Prostate gland (tissue), 2 donors: ENCODE measurements around the gene NPHS1. TPM values are rescaled to one million over a fixed set of nuclear protein-coding genes. Genes with fewer than 3 reads are reported as not detected.

Experiments used
- DNase-seq: peaks from one replicate; pipeline ENCODE4 v3.0.0-alpha.2; 2019; ENCODE audit warnings: low spot score
- H3K27ac ChIP-seq, 2 donors: fragments of 200-600 bp; sonication (generic); 2 replicates each; pipeline ENCODE4 v1.5.1; 2017 to 2019
- H3K27me3 ChIP-seq: fragments of 200-600 bp; sonication (generic); replicated peaks from 2 replicates; pipeline ENCODE4 v1.5.1; 2019; ENCODE audit not compliant: insufficient read depth
- H3K36me3 ChIP-seq, 2 donors: fragments of 200-600 bp; sonication (generic); 1 replicate in 1 of 2; 2 replicates in 1 of 2; pipeline versions ENCODE4 v1.5.1 to v1.8.1; 2017 to 2019
- H3K4me1 ChIP-seq: fragments of 200-600 bp; sonication (generic); replicated peaks from 2 replicates; pipeline ENCODE4 v1.5.1; 2019
- H3K4me3 ChIP-seq, 2 donors: fragments of 200-600 bp; sonication (generic); 2 replicates each; pipeline ENCODE4 v1.5.1; 2017 to 2019
- H3K9me3 ChIP-seq: fragments of 200-600 bp; sonication (generic); 2 replicates; pipeline ENCODE4 v1.5.1; 2017
- POLR2A ChIP-seq: fragments of 450-650 bp; IDR thresholded peaks from one replicate; pipeline ENCODE4 v1.6.1; 2016; ENCODE audit warnings: antibody characterized with exemption, mild to moderate bottlenecking
- POLR2AphosphoS5 ChIP-seq: sonication (generic); formaldehyde crosslinking; IDR thresholded peaks from one replicate; pipeline ENCODE4 v1.6.1; 2017; ENCODE audit warnings: antibody characterized with exemption
- WGBS: methylation state at CpG from one replicate; pipeline ENCODE4 v1.1.5; 2018; 5-methylcytosine and 5-hydroxymethylcytosine counted together
- intact Hi-C: fragments of 100-400 bp; cut with DNase I; formaldehyde crosslinking; loops from one replicate; pipeline ENCODE4 v1.14.2; 2022
- total RNA-seq, 2 donors: library from RNA; depleted of rRNA; stranded (reverse); fragments of >200 nt; gene quantifications; one replicate each; pipeline ENCODE4 v1.1.0, GENCODE V29; 2016
- TF ChIP-seq, protein P1 (sequence below), 4 experiments: fragments of 200-600 bp in 2 of 4; fragments of 450-650 bp in 2 of 4; sonication (generic) in 2 of 4; IDR thresholded peaks; 1 replicate in 3 of 4; 2 replicates in 1 of 4; pipeline ENCODE4 v1.5.1; 2016 to 2019; ENCODE audit warnings: antibody characterized with exemption in 4 of 4, mild to moderate bottlenecking in 2 of 4, moderate library complexity in 2 of 4

The NPHS1 gene
- total RNA-seq, 2 donors from 2014 or later: 0.23 TPM; not detected in 1

DNA sequence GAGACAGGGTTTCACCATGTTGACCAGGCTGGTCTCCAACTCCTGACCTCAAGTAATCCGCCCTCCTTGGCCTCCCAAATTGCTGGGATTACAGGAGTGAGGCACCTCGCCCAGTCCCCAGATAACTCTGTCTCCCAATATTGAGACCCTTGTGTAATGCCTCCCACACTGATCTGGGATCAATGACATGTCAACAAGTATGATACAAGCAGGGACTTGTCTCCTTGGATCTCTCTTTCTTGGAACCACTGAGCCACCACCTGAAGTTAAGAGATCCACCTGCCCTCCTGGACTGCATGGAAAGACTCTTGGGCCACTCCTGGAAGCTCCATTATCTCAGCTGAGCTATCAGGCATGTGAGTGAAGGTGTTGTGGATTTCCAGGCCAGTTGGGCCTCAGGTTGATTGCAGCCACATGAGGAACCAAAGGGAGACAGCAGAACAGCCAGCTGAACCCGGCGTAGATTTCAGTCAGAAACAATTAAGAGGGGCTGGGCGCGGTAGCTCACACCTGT lies 33.0 kb upstream of the NPHS1 start:
- 95% methylated on average over 6 of the region's 6 CpGs for WGBS
- peaks cover 8 to 19% of the 10 kb centered on the region in 2 donors for H3K36me3 ChIP-seq
- H3K27ac ChIP-seq: no peak overlapping the region
- DNase-seq: no peak
- no peaks in the 10 kb centered on the region for H3K27me3 ChIP-seq
- no peaks in the 10 kb centered on the region for H3K9me3 ChIP-seq
- no peak for TF ChIP-seq POLR2A
- TF ChIP-seq POLR2AphosphoS5: no peak
- TF ChIP-seq, protein P1, sequence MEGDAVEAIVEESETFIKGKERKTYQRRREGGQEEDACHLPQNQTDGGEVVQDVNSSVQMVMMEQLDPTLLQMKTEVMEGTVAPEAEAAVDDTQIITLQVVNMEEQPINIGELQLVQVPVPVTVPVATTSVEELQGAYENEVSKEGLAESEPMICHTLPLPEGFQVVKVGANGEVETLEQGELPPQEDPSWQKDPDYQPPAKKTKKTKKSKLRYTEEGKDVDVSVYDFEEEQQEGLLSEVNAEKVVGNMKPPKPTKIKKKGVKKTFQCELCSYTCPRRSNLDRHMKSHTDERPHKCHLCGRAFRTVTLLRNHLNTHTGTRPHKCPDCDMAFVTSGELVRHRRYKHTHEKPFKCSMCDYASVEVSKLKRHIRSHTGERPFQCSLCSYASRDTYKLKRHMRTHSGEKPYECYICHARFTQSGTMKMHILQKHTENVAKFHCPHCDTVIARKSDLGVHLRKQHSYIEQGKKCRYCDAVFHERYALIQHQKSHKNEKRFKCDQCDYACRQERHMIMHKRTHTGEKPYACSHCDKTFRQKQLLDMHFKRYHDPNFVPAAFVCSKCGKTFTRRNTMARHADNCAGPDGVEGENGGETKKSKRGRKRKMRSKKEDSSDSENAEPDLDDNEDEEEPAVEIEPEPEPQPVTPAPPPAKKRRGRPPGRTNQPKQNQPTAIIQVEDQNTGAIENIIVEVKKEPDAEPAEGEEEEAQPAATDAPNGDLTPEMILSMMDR (IDR thresholded peaks at IDR 0.05): no peak
- no peak overlapping the region for H3K4me3 ChIP-seq
- intact Hi-C loops: no loop called here
- no peaks in the 10 kb centered on the region for H3K4me1 ChIP-seq

DNA sequence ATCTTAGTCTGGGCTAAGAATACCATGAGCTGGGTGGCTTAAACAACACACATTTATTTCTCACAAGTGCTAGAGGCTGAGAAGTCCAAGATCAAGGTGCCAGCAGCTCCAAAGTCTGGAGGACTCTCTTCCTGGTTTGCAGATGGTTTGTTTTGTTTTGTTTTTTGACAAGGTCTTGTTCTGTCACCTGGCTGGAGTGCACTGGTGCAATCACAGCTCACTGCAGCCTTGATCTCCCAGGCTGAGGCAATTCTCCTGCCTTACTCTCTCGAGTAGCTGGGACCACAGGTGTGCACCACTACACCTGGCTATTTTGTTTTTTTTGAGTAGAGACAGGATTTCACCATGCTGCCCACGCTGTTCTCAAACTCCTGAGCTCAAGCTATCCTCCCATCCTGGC lies 31.6 kb upstream of the NPHS1 start:
- Histone ChIP-seq H3K4me1 (no peaks in the 10 kb centered on the region), H3K27ac (no peak overlapping the region), H3K36me3 (peaks cover 5 to 11% of the 10 kb centered on the region in 2 donors), H3K27me3 (no peaks in the 10 kb centered on the region), H3K9me3 (no peaks in the 10 kb centered on the region), H3K4me3 (no peak overlapping the region)
- TF ChIP-seq POLR2AphosphoS5 (no peak), POLR2A (no peak)
- TF ChIP-seq, protein P1 (IDR thresholded peaks at IDR 0.05): no peak
- 48% methylated on average over 2 of the region's 2 CpGs for WGBS
- DNase-seq: no peak
- intact Hi-C loops: no loop called here

DNA sequence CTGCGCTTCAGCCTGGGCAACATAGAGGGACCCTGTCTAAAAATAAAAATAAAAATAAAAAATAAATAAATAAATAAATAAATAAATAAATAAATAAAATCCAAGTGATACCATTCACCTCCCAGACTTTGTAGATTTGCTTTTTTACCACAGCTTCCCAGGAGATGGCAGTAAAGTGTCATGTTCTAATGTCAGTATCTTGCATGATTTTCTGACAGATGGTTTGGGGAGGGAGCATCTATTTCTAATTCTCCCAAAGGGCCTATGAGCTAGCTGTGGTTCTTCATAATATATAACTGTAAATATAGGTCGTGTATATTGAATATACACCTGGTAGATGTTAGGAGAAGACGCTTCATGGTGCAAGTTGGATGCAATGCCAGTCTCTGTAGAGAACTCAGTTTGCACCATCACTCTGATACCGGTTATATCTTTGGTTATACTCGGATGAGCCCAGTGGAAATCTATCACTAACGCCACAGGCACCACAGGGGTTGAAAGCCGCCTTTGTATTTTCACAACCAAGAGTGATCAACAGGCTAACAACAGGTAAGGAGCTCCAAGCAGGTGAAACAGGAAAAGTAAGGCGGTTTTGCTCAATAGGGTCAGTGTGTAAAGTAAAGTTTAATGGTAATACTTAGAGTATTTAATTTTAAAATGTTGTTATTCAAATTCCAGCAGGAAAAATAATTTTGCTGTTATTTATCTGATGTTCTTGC lies 30.0 kb upstream of the NPHS1 start:
- no peaks in the 10 kb centered on the region for H3K36me3 ChIP-seq
- intact Hi-C loops: loop anchor here (1.0 kb wide), 1 partner anchor 49 kb away; no protein-coding TSS in a partner anchor
- no peaks in the 10 kb centered on the region for H3K9me3 ChIP-seq
- no peaks in the 10 kb centered on the region for H3K27me3 ChIP-seq
- no peak overlapping the region for H3K27ac ChIP-seq
- no peak overlapping the region for H3K4me3 ChIP-seq
- no peaks in the 10 kb centered on the region for H3K4me1 ChIP-seq
- peak; percentile 29 for TF ChIP-seq POLR2AphosphoS5
- TF ChIP-seq POLR2A: no peak
- TF ChIP-seq, protein P1 (IDR thresholded peaks at IDR 0.05): peak in 3 of 4 experiments; percentile 32 to 75 (median 42)
- WGBS: 33% methylated on average over 8 of the region's 8 CpGs
- DNase-seq: peak; percentile 42

DNA sequence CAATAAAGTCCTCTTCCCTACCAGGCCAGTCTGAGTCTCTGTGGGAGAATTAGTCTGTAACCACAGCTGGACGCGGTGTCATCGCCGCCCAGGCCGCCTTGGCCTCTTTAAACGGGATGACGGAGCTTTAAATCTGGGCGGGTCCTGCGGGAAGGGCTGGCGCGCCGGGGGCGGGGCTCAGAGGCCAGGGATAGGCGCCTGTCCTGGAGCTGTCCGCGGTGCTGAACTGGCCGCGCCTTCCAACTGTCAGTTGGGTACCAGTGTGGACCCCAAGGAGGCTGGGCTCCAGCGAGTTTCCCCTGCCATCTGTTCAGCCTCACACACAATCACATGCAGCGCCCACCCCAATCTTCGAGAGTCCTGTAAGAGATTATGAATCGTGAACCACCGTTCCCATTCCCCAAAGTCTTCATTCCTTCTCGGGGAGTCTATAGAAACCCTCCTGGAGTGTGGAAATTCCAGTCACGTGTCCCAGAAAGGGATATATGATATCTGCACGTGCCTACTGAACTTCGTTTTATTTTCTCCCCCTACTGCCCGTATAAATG lies 27.5 kb upstream of the NPHS1 start:
- WGBS: 3% methylated on average over 28 of the region's 28 CpGs
- H3K9me3 ChIP-seq: no peaks in the 10 kb centered on the region
- no peaks in the 10 kb centered on the region for H3K36me3 ChIP-seq
- no peaks in the 10 kb centered on the region for H3K27me3 ChIP-seq
- no peak overlapping the region for H3K27ac ChIP-seq
- no peaks in the 10 kb centered on the region for H3K4me1 ChIP-seq
- DNase-seq: peak; percentile 63
- intact Hi-C loops: no loop called here
- TF ChIP-seq POLR2AphosphoS5: peak; percentile 55
- TF ChIP-seq, protein P1 (IDR thresholded peaks at IDR 0.05): no peak
- TF ChIP-seq POLR2A: no peak
- no peak overlapping the region for H3K4me3 ChIP-seq

DNA sequence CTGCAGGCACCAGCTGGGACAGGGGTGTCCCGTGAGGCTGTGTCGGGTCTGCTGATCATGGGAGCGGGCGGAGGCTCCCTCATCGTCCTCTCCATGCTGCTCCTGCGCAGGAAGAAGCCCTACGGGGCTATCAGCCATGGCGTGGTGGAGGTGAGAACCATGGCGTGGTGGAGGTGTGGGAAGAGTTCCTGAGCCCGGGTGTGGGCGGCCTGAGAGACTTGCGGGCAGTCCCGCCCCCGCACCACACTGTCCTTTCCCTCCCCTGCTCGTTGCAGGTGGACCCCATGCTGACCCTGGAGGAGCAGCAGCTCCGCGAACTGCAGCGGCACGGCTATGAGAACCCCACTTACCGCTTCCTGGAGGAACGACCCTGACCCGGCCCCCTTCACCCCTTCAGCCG lies 26.8 kb upstream of the NPHS1 start:
- H3K36me3 ChIP-seq: no peaks in the 10 kb centered on the region
- intact Hi-C loops: no loop called here
- DNase-seq: no peak
- 50% methylated on average over 20 of the region's 23 CpGs for WGBS
- no peak overlapping the region for H3K27ac ChIP-seq
- TF ChIP-seq POLR2AphosphoS5: no peak
- no peak for TF ChIP-seq POLR2A
- TF ChIP-seq, protein P1 (IDR thresholded peaks at IDR 0.05): no peak
- no peaks in the 10 kb centered on the region for H3K4me1 ChIP-seq
- H3K4me3 ChIP-seq: no peak overlapping the region
- no peaks in the 10 kb centered on the region for H3K27me3 ChIP-seq
- no peaks in the 10 kb centered on the region for H3K9me3 ChIP-seq
